AG09319 (cell line): ENCODE measurements around the gene RASEF.

Source experiments
- DNase-seq: peaks from one replicate; pipeline ENCODE4 v3.0.0-alpha.2; 2010; ENCODE audit warnings: low read depth; ENCODE audit errors: extremely low read depth
- CTCF ChIP-seq: IDR thresholded peaks from 2 replicates; pipeline ENCODE4 v1.5.1; 2011; ENCODE audit warnings: low read depth, mild to moderate bottlenecking, inconsistent platforms, low read length, moderate library complexity

The RASEF gene

GRCh38 chr9:83002329-83002728 lies 60.6 kb downstream of the RASEF start:
- no peak for TF ChIP-seq CTCF
- DNase-seq: no peak

GRCh38 chr9:83000765-83001164 lies 62.2 kb downstream of the RASEF start:
- no peak for DNase-seq
- no peak for TF ChIP-seq CTCF

- DNase-seq: no peak
- no peak for TF ChIP-seq CTCF
Observed at GRCh38 chr9:82998409-82998808, 64.5 kb downstream of the RASEF start.

GRCh38 chr9:82997476-82998140 lies 65.3 kb downstream of the RASEF start:
- DNase-seq: no peak
- TF ChIP-seq CTCF: no peak

GRCh38 chr9:82996941-82997340 lies 66.0 kb downstream of the RASEF start:
- no peak for TF ChIP-seq CTCF
- DNase-seq: no peak

GRCh38 chr9:82993856-82994605 lies 68.9 kb downstream of the RASEF start:
- no peak for TF ChIP-seq CTCF
- DNase-seq: no peak

GRCh38 chr9:82991671-82992070 lies 71.3 kb downstream of the RASEF start:
- no peak for DNase-seq
- TF ChIP-seq CTCF: no peak
